Left ventricle myocardium inferior (tissue), 1 donor: ENCODE data around the gene SACM1L. TPM values are rescaled to one million over a fixed set of nuclear protein-coding genes. Genes with fewer than 3 reads are reported as not detected.
"Not testable (repeated sequence)": the region's sequence is repeated elsewhere in the genome, so short reads cannot be mapped to it uniquely, and the experiment has no call there.

Experiments
- DNase-seq: peaks from one replicate; pipeline ENCODE4 v3.0.0-alpha.2; 2020
- H3K27ac ChIP-seq: fragments of 200-600 bp; replicated peaks from 2 replicates; pipeline ENCODE4 v1.8.0; 2021
- H3K27me3 ChIP-seq: fragments of 200-600 bp; 2 replicates; pipeline ENCODE4 v1.8.0; 2021; ENCODE audit warnings: low read depth
- H3K36me3 ChIP-seq: fragments of 200-600 bp; 2 replicates; pipeline ENCODE4 v1.8.0; 2021
- H3K4me1 ChIP-seq: fragments of 200-600 bp; 2 replicates; pipeline ENCODE4 v1.8.0; 2021
- H3K4me3 ChIP-seq: fragments of 200-600 bp; 2 replicates; pipeline ENCODE4 v1.8.0; 2021; ENCODE audit warnings: mild to moderate bottlenecking, moderate library complexity
- H3K9me3 ChIP-seq: fragments of 200-600 bp; replicated peaks from 2 replicates; pipeline ENCODE4 v1.8.0; 2021
- CTCF ChIP-seq: fragments of 200-600 bp; IDR thresholded peaks from 2 replicates; pipeline ENCODE4 v1.8.0; 2021; ENCODE audit warnings: antibody characterized with exemption, mild to moderate bottlenecking, borderline replicate concordance
- intact Hi-C: fragments of 100-400 bp; cut with micrococcal nuclease; formaldehyde crosslinking; loops from one replicate; pipeline ENCODE4 v1.11.0; 2022
- total RNA-seq: library from RNA; stranded (reverse); fragmentation: NEBNext Ultra II Directional; extraction: Animal tissue kit (Norgen Biotek cat#: 25700); gene quantifications from one replicate; pipeline ENCODE4 v1.2.1, GENCODE V29; 2021
- donor health status: DM: no; HTN: yes; CAD: no; lungs with severe emphysema.

The SACM1L gene
- total RNA-seq, 1 donor from 2014 or later, result 20.9 TPM

GRCh38 chr3:45751537-45752242 lies 62.5 kb downstream of the SACM1L start:
- intact Hi-C loops, result loop anchor here (10.0 kb wide), 1 partner anchor 323 kb away; no protein-coding TSS in a partner anchor
- no peak for DNase-seq
- no peaks in the 10 kb centered on the region for H3K4me1 ChIP-seq
- no peak for TF ChIP-seq CTCF
- H3K9me3 ChIP-seq, result no peaks in the 10 kb centered on the region
- no peaks in the 10 kb centered on the region for H3K27me3 ChIP-seq
- H3K4me3 ChIP-seq, result no peak overlapping the region
- H3K36me3 ChIP-seq, result peaks cover 15% of the 10 kb centered on the region
- H3K27ac ChIP-seq, result no peak overlapping the region

- Histone ChIP-seq H3K27me3 (no peaks in the 10 kb centered on the region), H3K9me3 (no peaks in the 10 kb centered on the region)
Measured at GRCh38 chr3:45753095-45753494, 63.9 kb downstream of the SACM1L start.

GRCh38 chr3:45754461-45754860 lies 65.3 kb downstream of the SACM1L start:
- DNase-seq, result no peak
- H3K36me3 ChIP-seq, result no peaks in the 10 kb centered on the region
- intact Hi-C loops, result loop anchor here (10.0 kb wide), 1 partner anchor 320 kb away; no protein-coding TSS in a partner anchor

More at GRCh38 chr3:45753095-45753494, 63.9 kb downstream of the SACM1L start:
- H3K4me3 ChIP-seq, result no peak overlapping the region
- intact Hi-C loops, result loop anchor here (10.0 kb wide), 1 partner anchor 322 kb away; no protein-coding TSS in a partner anchor
- no peaks in the 10 kb centered on the region for H3K4me1 ChIP-seq
- no peak overlapping the region for H3K27ac ChIP-seq
- no peak for TF ChIP-seq CTCF
- DNase-seq, result no peak
- H3K36me3 ChIP-seq, result peaks cover under 1% of the 10 kb centered on the region

GRCh38 chr3:45756055-45756454 lies 66.9 kb downstream of the SACM1L start:
- Histone ChIP-seq H3K9me3 (no peaks in the 10 kb centered on the region), H3K27ac (no peak overlapping the region), H3K27me3 (peaks cover 22% of the 10 kb centered on the region), H3K4me3 (no peak overlapping the region), H3K4me1 (no peaks in the 10 kb centered on the region), H3K36me3 (no peaks in the 10 kb centered on the region)
- DNase-seq, result no peak
- intact Hi-C loops, result loop anchor here (10.0 kb wide), 1 partner anchor 319 kb away; no protein-coding TSS in a partner anchor
- no peak for TF ChIP-seq CTCF

More at GRCh38 chr3:45754461-45754860, 65.3 kb downstream of the SACM1L start:
- Histone ChIP-seq H3K4me3 (no peak overlapping the region), H3K27ac (no peak overlapping the region), H3K9me3 (no peaks in the 10 kb centered on the region), H3K4me1 (no peaks in the 10 kb centered on the region), H3K27me3 (peaks cover 6% of the 10 kb centered on the region)
- no peak for TF ChIP-seq CTCF

DNA sequence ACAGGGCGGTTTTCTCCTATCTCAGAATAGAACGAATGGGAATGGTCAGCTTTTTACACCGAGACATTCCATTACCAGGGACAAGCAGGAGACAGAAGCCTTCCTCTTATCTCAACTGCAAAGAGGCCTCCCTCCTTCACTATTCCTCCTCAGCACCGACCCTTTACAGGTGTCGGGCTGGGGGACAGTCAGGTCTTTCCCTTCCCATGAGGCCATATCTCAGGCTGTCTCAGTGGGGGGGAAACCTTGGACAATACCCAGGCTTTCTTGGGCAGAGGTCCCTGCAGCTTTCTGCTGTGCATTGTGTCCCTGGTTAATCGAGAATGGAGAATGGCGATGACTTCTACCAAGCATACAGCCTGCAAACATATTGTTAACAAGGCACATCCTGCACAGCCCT lies 67.9 kb downstream of the SACM1L start:
- DNase-seq, H3K4me3 ChIP-seq: not testable (repeated sequence)
- intact Hi-C loops, result loop anchor here (10.0 kb wide), 1 partner anchor 318 kb away; no protein-coding TSS in a partner anchor

DNA sequence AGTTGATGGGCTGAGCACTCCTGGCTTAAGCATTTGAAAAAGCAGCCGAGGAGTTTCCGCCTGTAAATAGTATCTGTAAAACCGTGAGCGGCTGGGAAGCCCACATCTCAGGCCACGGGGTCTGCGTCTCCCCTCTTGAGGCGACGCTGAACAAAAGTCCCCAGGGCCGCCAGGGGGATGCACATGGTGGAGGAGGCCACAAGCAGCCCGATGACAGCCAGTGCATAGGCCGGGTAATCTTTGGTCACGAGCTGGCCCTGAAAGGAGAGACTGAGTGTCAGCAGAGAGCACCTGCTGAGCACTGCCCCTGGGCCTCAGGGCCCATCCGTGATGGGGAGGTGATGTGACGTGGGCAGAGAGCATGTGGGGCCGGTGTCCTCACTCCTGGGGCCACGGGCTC lies 69.7 kb downstream of the SACM1L start:
- intact Hi-C loops, result loop anchor here (10.0 kb wide), 1 partner anchor 316 kb away; no protein-coding TSS in a partner anchor
- H3K4me3 ChIP-seq, result no peak overlapping the region
- no peaks in the 10 kb centered on the region for H3K36me3 ChIP-seq
- DNase-seq, result no peak
- no peak overlapping the region for H3K27ac ChIP-seq
- H3K27me3 ChIP-seq, result peaks cover 29% of the 10 kb centered on the region
- TF ChIP-seq CTCF, result no peak
- H3K9me3 ChIP-seq, result no peaks in the 10 kb centered on the region
- H3K4me1 ChIP-seq, result no peaks in the 10 kb centered on the region

More for the DNA sequence above, 67.9 kb downstream of the SACM1L start:
- not testable (repeated sequence) for H3K36me3 ChIP-seq, H3K27ac ChIP-seq, H3K9me3 ChIP-seq, H3K4me1 ChIP-seq
- H3K27me3 ChIP-seq, result peaks cover 22% of the 10 kb centered on the region
